ENCODE results near the gene NGFR. TPM values are rescaled to one million over a fixed set of nuclear protein-coding genes. Genes with fewer than 3 reads are reported as not detected.

The NGFR gene
- total RNA-seq, 4 donors from 2014 or later = 6.5 to 44.6 (median 33.7) TPM

DNA sequence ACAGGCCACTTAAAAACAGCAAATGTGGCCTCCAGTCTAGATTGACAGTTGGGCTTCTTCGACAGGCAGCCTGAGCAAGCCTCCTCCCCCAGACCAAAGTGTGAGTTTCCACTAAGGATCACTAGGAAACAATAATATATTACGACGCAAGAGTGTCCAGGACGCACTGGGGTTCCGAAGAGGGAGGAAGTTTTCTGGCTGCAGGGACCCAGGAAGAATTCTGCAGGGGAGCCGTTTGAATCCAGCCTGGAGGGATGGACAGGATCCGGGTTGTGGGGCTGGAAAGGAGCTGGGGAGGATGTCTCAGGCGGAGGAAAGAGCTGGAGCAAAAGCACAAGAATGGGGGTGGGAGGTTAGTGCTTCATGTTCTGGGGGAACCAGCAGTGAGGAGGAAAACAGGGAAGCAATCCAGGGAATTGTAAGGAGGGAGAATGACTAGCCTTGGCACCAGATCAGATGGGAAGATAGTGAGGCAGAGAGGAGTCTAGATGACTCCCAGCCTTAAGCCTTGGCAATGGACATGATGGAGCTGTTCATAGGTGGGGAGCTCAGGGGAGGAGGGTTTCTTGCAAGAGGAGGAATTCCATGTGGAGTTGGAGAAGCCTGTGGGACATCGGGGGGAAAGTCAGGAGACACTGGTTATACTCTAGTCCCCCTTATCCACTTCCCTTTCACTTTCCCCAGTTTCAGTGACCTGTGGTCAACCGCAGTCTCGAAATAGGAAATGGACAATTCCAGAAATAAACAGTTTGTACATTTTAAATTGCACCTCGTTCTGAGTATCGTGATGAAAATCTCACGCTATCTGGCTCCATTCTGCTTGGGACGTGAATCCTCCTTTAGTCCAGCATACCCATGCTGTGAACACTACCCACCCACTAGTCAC is 26.6 kb downstream of the NGFR start:
- DNase-seq (ENCODE audit: low spot score) (no peak), ATAC-seq (ENCODE audit: low FRiP score) (no peak)
- TF ChIP-seq, protein P1, sequence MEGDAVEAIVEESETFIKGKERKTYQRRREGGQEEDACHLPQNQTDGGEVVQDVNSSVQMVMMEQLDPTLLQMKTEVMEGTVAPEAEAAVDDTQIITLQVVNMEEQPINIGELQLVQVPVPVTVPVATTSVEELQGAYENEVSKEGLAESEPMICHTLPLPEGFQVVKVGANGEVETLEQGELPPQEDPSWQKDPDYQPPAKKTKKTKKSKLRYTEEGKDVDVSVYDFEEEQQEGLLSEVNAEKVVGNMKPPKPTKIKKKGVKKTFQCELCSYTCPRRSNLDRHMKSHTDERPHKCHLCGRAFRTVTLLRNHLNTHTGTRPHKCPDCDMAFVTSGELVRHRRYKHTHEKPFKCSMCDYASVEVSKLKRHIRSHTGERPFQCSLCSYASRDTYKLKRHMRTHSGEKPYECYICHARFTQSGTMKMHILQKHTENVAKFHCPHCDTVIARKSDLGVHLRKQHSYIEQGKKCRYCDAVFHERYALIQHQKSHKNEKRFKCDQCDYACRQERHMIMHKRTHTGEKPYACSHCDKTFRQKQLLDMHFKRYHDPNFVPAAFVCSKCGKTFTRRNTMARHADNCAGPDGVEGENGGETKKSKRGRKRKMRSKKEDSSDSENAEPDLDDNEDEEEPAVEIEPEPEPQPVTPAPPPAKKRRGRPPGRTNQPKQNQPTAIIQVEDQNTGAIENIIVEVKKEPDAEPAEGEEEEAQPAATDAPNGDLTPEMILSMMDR (IDR thresholded peaks at IDR 0.05) = no peak

DNA sequence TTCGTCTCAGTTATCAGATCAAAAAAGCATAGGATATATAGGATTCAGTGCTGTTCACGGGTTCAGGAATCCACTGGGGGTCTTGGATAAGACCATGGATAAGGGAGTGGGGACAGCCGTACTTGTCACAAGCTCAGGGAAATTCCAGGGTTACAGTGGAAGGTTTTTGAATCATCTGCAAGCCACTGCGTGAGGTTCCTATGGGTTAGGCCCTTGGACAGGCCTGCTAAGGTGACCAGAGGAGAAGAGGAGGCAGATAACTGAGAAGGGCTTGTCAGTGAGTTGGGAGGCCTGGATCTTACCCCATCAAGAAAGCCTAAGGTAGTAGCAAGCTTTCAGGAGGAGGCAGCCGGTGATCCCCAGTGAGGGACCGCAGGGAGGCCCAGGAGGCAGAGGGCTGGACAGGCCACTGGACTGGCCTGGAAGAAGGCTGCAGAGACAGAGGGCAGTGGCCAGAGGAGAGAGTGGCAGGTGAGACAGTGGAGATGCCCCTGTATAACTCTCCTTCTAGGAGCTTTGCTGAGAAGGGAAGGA is 27.3 kb downstream of the NGFR start:
- no peak for DNase-seq (ENCODE audit: low spot score)
- TF ChIP-seq, protein P1 (IDR thresholded peaks at IDR 0.05) = no peak
- no peak for ATAC-seq (ENCODE audit: low FRiP score)

GRCh38 chr17:49523196-49523595 is 28.1 kb downstream of the NGFR start:
- DNase-seq (ENCODE audit: low spot score) = no peak
- ATAC-seq (ENCODE audit: low FRiP score) = no peak
- TF ChIP-seq, protein P1 (IDR thresholded peaks at IDR 0.05) = no peak

GRCh38 chr17:49523706-49524472 is 28.8 kb downstream of the NGFR start:
- ATAC-seq (ENCODE audit: low FRiP score) (no peak), DNase-seq (ENCODE audit: low spot score) (no peak)
- TF ChIP-seq, protein P1 (IDR thresholded peaks at IDR 0.05) = no peak

GRCh38 chr17:49524473-49525359 is 29.6 kb downstream of the NGFR start:
- TF ChIP-seq, protein P1 (IDR thresholded peaks at IDR 0.05) = no peak
- DNase-seq (ENCODE audit: low spot score) (no peak), ATAC-seq (ENCODE audit: low FRiP score) (no peak)

Measured in omental fat pad (tissue), 4 donors.